H9 (cell line): ENCODE measurements around the gene KAT2B. TPM values are rescaled to one million over a fixed set of nuclear protein-coding genes. Genes with fewer than 3 reads are reported as not detected.

ENCODE experiments used
- DNase-seq: peaks from one replicate; pipeline ENCODE4 v3.0.0-alpha.2; 2017
- H2AFZ ChIP-seq: one replicate; pipeline ENCODE4 v1.6.1; 2013; ENCODE audit warnings: mild to moderate bottlenecking, low read length, control low read depth, moderate library complexity
- H2AK5ac ChIP-seq: 2 replicates; pipeline ENCODE4 v1.6.1; 2013; ENCODE audit warnings: low read length, control low read depth, mixed read lengths; ENCODE audit not compliant: insufficient read length
- H2BK120ac ChIP-seq: one replicate; pipeline ENCODE4 v1.6.1; 2013; ENCODE audit warnings: low read depth, mild to moderate bottlenecking, low read length, control low read depth, inconsistent platforms; ENCODE audit not compliant: poor library complexity, severe bottlenecking
- H2BK12ac ChIP-seq: 2 replicates; pipeline ENCODE4 v1.6.1; 2013; ENCODE audit warnings: low read length, control low read depth, mixed read lengths, low read depth; ENCODE audit not compliant: insufficient read length
- H2BK15ac ChIP-seq: 2 replicates; pipeline ENCODE4 v1.6.1; 2013; ENCODE audit warnings: low read depth, low read length, control low read depth
- H2BK20ac ChIP-seq: one replicate; pipeline ENCODE4 v1.6.1; 2013; ENCODE audit warnings: low read depth, mild to moderate bottlenecking, low read length, control low read depth, inconsistent platforms; ENCODE audit not compliant: poor library complexity, severe bottlenecking
- H2BK5ac ChIP-seq: 2 replicates; pipeline ENCODE4 v1.6.1; 2013; ENCODE audit warnings: low read length, control low read depth, mixed read lengths; ENCODE audit not compliant: insufficient read length
- H3K14ac ChIP-seq: 2 replicates; pipeline ENCODE4 v1.6.1; 2013; ENCODE audit warnings: low read length, control low read depth; ENCODE audit not compliant: insufficient read depth
- H3K18ac ChIP-seq: 2 replicates; pipeline ENCODE4 v1.6.1; 2013; ENCODE audit warnings: low read depth, mild to moderate bottlenecking, mixed read lengths, low read length, control low read depth; ENCODE audit not compliant: insufficient read length
- H3K23ac ChIP-seq: 2 replicates; pipeline ENCODE4 v1.6.1; 2013; ENCODE audit warnings: low read length, control low read depth, mixed read lengths, low read depth; ENCODE audit not compliant: insufficient read length
- H3K23me2 ChIP-seq: 2 replicates; pipeline ENCODE4 v1.6.1; 2013; ENCODE audit warnings: low read depth, mild to moderate bottlenecking, mixed read lengths, low read length, control low read depth; ENCODE audit not compliant: insufficient read length, poor library complexity, severe bottlenecking
- H3K27ac ChIP-seq: 2 replicates; pipeline ENCODE4 v1.5.1; 2013; ENCODE audit warnings: low read length, control low read depth, mixed read lengths, low read depth; ENCODE audit not compliant: insufficient read length
- H3K27me3 ChIP-seq: 2 replicates; pipeline ENCODE4 v1.6.1; 2013; ENCODE audit warnings: low read length, control low read depth, inconsistent platforms; ENCODE audit not compliant: insufficient read depth
- H3K4ac ChIP-seq: 2 replicates; pipeline ENCODE4 v1.6.1; 2013; ENCODE audit warnings: low read depth, mild to moderate bottlenecking, control low read depth, inconsistent platforms, low read length, moderate library complexity
- H3K4me1 ChIP-seq: 2 replicates; pipeline ENCODE4 v1.6.1; 2013; ENCODE audit warnings: low read length, control low read depth, inconsistent platforms; ENCODE audit not compliant: insufficient read depth
- H3K4me2 ChIP-seq: 2 replicates; pipeline ENCODE4 v1.6.1; 2013; ENCODE audit warnings: low read length, control low read depth, mixed read lengths; ENCODE audit not compliant: insufficient read length, insufficient read depth
- H3K56ac ChIP-seq: 2 replicates; pipeline ENCODE4 v1.6.1; 2013; ENCODE audit warnings: low read depth, mild to moderate bottlenecking, mixed read lengths, low read length, control low read depth; ENCODE audit not compliant: insufficient read length
- H3K79me1 ChIP-seq: 2 replicates; pipeline ENCODE4 v1.6.1; 2013; ENCODE audit warnings: low read depth, mild to moderate bottlenecking, moderate library complexity, low read length, control low read depth, inconsistent platforms; ENCODE audit not compliant: insufficient read depth, poor library complexity, severe bottlenecking
- H3K79me2 ChIP-seq: 2 replicates; pipeline ENCODE4 v1.6.1; 2013; ENCODE audit warnings: low read length, control low read depth, inconsistent platforms; ENCODE audit not compliant: insufficient read depth
- H3K9ac ChIP-seq: 2 replicates; pipeline ENCODE4 v1.6.1; 2013; ENCODE audit warnings: low read length, control low read depth, mixed read lengths; ENCODE audit not compliant: insufficient read length; ENCODE audit errors: extremely low read depth
- H3K9me3 ChIP-seq: one replicate; pipeline ENCODE4 v1.6.1; 2013; ENCODE audit warnings: low read depth, low read length, inconsistent platforms; ENCODE audit not compliant: control insufficient read depth
- H3T11ph ChIP-seq: one replicate; pipeline ENCODE4 v1.6.1; 2013; ENCODE audit warnings: mild to moderate bottlenecking, low read length, control low read depth, inconsistent platforms
- H4K20me1 ChIP-seq: one replicate; pipeline ENCODE4 v1.6.1; 2013; ENCODE audit not compliant: control insufficient read depth, insufficient read length, insufficient read depth
- H4K5ac ChIP-seq: 2 replicates; pipeline ENCODE4 v1.6.1; 2013; ENCODE audit warnings: low read depth, mild to moderate bottlenecking, mixed read lengths, low read length, control low read depth; ENCODE audit not compliant: insufficient read length
- H4K8ac ChIP-seq: replicated peaks from 2 replicates; pipeline ENCODE4 v1.6.1; 2013; ENCODE audit warnings: low read length, control low read depth, mixed read lengths, low read depth; ENCODE audit not compliant: insufficient read length
- H4K91ac ChIP-seq: 2 replicates; pipeline ENCODE4 v1.6.1; 2013; ENCODE audit warnings: low read depth, mild to moderate bottlenecking, moderate library complexity, mixed read lengths, low read length, control low read depth; ENCODE audit not compliant: insufficient read length
- H3K27ac Mint-ChIP-seq, 3 experiments: 2 replicates in 2 of 3; 3 replicates in 1 of 3; pipeline ENCODE4 v1.8.0; 2020 to 2021; ENCODE audit warnings: mixed read lengths in 3 of 3, mild to moderate bottlenecking in 1 of 3, moderate library complexity in 1 of 3
- H3K27me3 Mint-ChIP-seq: 2 replicates; pipeline ENCODE4 v1.8.0; 2021; ENCODE audit warnings: low read depth, mild to moderate bottlenecking, moderate library complexity, mixed read lengths
- H3K36me3 Mint-ChIP-seq, 3 experiments: 2 replicates in 2 of 3; 3 replicates in 1 of 3; pipeline ENCODE4 v1.8.0; 2020 to 2021; ENCODE audit warnings: low read depth in 3 of 3, mixed read lengths in 3 of 3; ENCODE audit not compliant: insufficient read depth in 1 of 3
- H3K4me1 Mint-ChIP-seq, 2 experiments: 2 replicates each; pipeline ENCODE4 v1.8.0; 2020; ENCODE audit warnings: mixed read lengths in 2 of 2
- H3K4me3 Mint-ChIP-seq, 2 experiments: 2 replicates in 1 of 2; 3 replicates in 1 of 2; pipeline ENCODE4 v1.8.0; 2020 to 2021; ENCODE audit warnings: mild to moderate bottlenecking in 2 of 2, mixed read lengths in 2 of 2, moderate library complexity in 1 of 2
- H3K9me3 Mint-ChIP-seq, 2 experiments: 2 replicates in 1 of 2; 3 replicates in 1 of 2; pipeline ENCODE4 v1.8.0; 2020; ENCODE audit warnings: mild to moderate bottlenecking in 2 of 2, mixed read lengths in 2 of 2, moderate library complexity in 1 of 2
- WGBS: extraction: QIAGEN DNeasy Blood & Tissue Kit; methylation state at CpG from one replicate; pipeline ENCODE4 v1.1.7; 2013; ENCODE audit warnings: missing lambda C conversion rate, low lambda C conversion rate, mixed read lengths; ENCODE audit not compliant: insufficient read length; ENCODE audit errors: extremely low coverage; 5-methylcytosine and 5-hydroxymethylcytosine counted together
- total RNA-seq: library from RNA; stranded (reverse); gene quantifications from 2 replicates; pipeline ENCODE4 v1.2.1, GENCODE V29; 2021
- TF ChIP-seq, protein P1 (sequence below): fragments of 200-600 bp; sonication (generic); conservative IDR thresholded peaks from 3 replicates; pipeline ENCODE4 v1.8.0; 2021; ENCODE audit warnings: antibody characterized with exemption, mild to moderate bottlenecking

Gene KAT2B
- total RNA-seq, 1 experiment from 2014 or later: 6.3 TPM

DNA sequence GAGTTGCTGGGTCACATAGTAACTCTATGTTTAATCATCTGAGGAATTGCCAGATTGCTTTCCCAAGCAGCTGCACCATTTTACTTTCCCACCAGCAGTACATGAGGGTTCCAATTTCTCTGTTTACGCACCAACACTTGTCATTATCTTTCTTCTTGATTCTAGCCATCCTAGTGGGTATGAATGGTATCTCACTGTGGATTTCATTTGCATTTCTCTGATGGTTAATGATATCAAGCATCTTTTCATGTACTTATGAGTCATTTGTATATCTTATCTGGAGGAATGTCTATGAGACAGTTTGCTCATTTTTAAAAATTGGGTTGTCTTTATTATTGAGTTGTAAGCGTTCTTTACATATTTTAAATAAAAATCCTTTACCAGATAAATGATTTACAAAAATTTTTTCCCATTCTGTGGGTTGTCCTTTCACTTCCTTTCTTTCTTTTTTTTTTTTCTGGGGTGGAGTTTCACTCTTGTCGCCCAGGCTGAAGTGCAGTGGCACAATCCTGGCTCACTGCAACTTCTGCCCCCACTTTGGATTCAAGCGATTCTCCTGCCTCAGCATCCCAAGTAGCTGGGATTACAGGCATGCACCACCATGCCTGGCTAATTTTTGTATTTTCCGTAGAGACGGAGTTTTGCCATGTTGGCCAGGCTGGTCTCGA, 154.7 kb downstream of the KAT2B start:
- no peaks in the 10 kb centered on the region for H3K27me3 ChIP-seq
- no peaks in the 10 kb centered on the region for H3K79me2 ChIP-seq
- no peaks in the 10 kb centered on the region for H3K36me3 Mint-ChIP-seq
- no peak overlapping the region for H2BK12ac ChIP-seq
- no peak overlapping the region for H2AFZ ChIP-seq
- H3K9me3 Mint-ChIP-seq: no peaks in the 10 kb centered on the region
- no peak for DNase-seq
- no peak overlapping the region for H3K27ac Mint-ChIP-seq
- H3K79me1 ChIP-seq: no peaks in the 10 kb centered on the region
- H2BK5ac ChIP-seq: no peak overlapping the region
- H2BK20ac ChIP-seq: no peak overlapping the region
- H3K4me2 ChIP-seq: no peak overlapping the region
- H3K56ac ChIP-seq: no peak overlapping the region
- H3K23me2 ChIP-seq: no peaks in the 10 kb centered on the region
- H3T11ph ChIP-seq: no peak overlapping the region
- H3K4me1 ChIP-seq: no peaks in the 10 kb centered on the region
- no peak overlapping the region for H3K14ac ChIP-seq
- H3K27me3 Mint-ChIP-seq: no peaks in the 10 kb centered on the region
- no peak overlapping the region for H4K5ac ChIP-seq
- H3K27ac ChIP-seq: no peak overlapping the region
- no peak overlapping the region for H4K91ac ChIP-seq
- H3K9ac ChIP-seq: no peak overlapping the region
- H2BK120ac ChIP-seq: no peak overlapping the region
- H4K8ac ChIP-seq: no peak overlapping the region
- H2AK5ac ChIP-seq: no peak overlapping the region
- peaks cover 3 to 6% of the 10 kb centered on the region in 2 experiments; a peak in 2 of 4 replicates for H3K4me1 Mint-ChIP-seq
- H3K9me3 ChIP-seq: no peaks in the 10 kb centered on the region
- no CpG with 5 or more reads among the region's 7 CpGs for WGBS
- no peak overlapping the region for H3K18ac ChIP-seq
- no peaks in the 10 kb centered on the region for H4K20me1 ChIP-seq
- H3K4me3 Mint-ChIP-seq: no peak overlapping the region
- no peak overlapping the region for H2BK15ac ChIP-seq
- no peak overlapping the region for H3K23ac ChIP-seq
- H3K4ac ChIP-seq: no peak overlapping the region
- TF ChIP-seq, protein P1, sequence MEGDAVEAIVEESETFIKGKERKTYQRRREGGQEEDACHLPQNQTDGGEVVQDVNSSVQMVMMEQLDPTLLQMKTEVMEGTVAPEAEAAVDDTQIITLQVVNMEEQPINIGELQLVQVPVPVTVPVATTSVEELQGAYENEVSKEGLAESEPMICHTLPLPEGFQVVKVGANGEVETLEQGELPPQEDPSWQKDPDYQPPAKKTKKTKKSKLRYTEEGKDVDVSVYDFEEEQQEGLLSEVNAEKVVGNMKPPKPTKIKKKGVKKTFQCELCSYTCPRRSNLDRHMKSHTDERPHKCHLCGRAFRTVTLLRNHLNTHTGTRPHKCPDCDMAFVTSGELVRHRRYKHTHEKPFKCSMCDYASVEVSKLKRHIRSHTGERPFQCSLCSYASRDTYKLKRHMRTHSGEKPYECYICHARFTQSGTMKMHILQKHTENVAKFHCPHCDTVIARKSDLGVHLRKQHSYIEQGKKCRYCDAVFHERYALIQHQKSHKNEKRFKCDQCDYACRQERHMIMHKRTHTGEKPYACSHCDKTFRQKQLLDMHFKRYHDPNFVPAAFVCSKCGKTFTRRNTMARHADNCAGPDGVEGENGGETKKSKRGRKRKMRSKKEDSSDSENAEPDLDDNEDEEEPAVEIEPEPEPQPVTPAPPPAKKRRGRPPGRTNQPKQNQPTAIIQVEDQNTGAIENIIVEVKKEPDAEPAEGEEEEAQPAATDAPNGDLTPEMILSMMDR: no peak
